Globus pallidus (tissue), 1 donor: ENCODE data around the gene TDP1.

Experiments
- DNase-seq: peaks from one replicate; pipeline ENCODE4 v3.0.0-alpha.2; 2015; ENCODE audit warnings: low spot score

TDP1 gene

GRCh38 chr14:89955745-89956660 is at the start of gene TDP1:
TDP1 (plus strand) TSS chr14:89955927; CDS start chr14:89963115, 7,188 bp downstream.
- DNase-seq: peak; percentile 94

GRCh38 chr14:89906000-89906399 is 49.7 kb upstream of the TDP1 start:
- DNase-seq: no peak

GRCh38 chr14:89907655-89908054 is 48.1 kb upstream of the TDP1 start:
- DNase-seq: no peak

- no peak for DNase-seq
Measured at GRCh38 chr14:89908712-89909450, 46.8 kb upstream of the TDP1 start.

GRCh38 chr14:89909586-89909985 is 46.1 kb upstream of the TDP1 start:
- DNase-seq: no peak

- no peak for DNase-seq
Measured at GRCh38 chr14:89910691-89911009, 45.1 kb upstream of the TDP1 start.

- peak; percentile 84 for DNase-seq
Measured at GRCh38 chr14:89911010-89911919, 44.5 kb upstream of the TDP1 start.

- DNase-seq: peak; percentile 29
Measured at GRCh38 chr14:89912221-89912620, 43.5 kb upstream of the TDP1 start.

GRCh38 chr14:89912667-89913211 is 43.0 kb upstream of the TDP1 start:
- no peak for DNase-seq

- DNase-seq: peak; percentile 75
Measured at GRCh38 chr14:89915114-89915878, 40.4 kb upstream of the TDP1 start.

- DNase-seq: no peak
Measured at GRCh38 chr14:89918721-89919120, 37.0 kb upstream of the TDP1 start.

GRCh38 chr14:89920056-89920455 is 35.7 kb upstream of the TDP1 start:
- no peak for DNase-seq

GRCh38 chr14:89921346-89921745 is 34.4 kb upstream of the TDP1 start:
- no peak for DNase-seq

- DNase-seq: peak; percentile 84
Measured at GRCh38 chr14:89922031-89922907, 33.5 kb upstream of the TDP1 start.

GRCh38 chr14:89924268-89924667 is 31.5 kb upstream of the TDP1 start:
- DNase-seq: no peak

GRCh38 chr14:89926694-89927093 is 29.0 kb upstream of the TDP1 start:
- DNase-seq: no peak

GRCh38 chr14:89927186-89927865 is 28.4 kb upstream of the TDP1 start:
- no peak for DNase-seq

GRCh38 chr14:89933002-89933401 is 22.7 kb upstream of the TDP1 start:
- DNase-seq: no peak

GRCh38 chr14:89936654-89937185 is 19.0 kb upstream of the TDP1 start:
- DNase-seq: no peak
